GM12878 (cell line): Measurements from ENCODE around the gene C16orf87. TPM values are rescaled to one million over a fixed set of nuclear protein-coding genes. Genes with fewer than 3 reads are reported as not detected.

Source experiments
- ATAC-seq: fragments of 200-7000 bp; cut with Tn5 transposase; 3 replicates; pipeline ENCODE4 v1.9.1; 2020; ENCODE audit warnings: mild to moderate bottlenecking, moderate library complexity
- BruUV-seq: library from RNA; stranded (reverse); fragments of 400-500 nt; replicated peaks from 2 replicates; lab custom pipeline; 2021; lab: Mats Ljungman, UMichigan
- CTCF ChIA-PET: fragments of 300-600 bp; sonication (Branson Sonifier 250); formaldehyde crosslinking; extraction: SDS; loops from one replicate; lab custom pipeline; 2021; ENCODE audit warnings: inconsistent platforms; lab: Yijun Ruan, JAX
- POLR2A ChIA-PET: fragments of 350-600 bp; formaldehyde crosslinking; extraction: SDS; loops from one replicate; lab custom pipeline; 2021; ENCODE audit warnings: inconsistent platforms; lab: Charles Lee
- RAD21 ChIA-PET: fragments of 300-600 bp; sonication (Branson Sonifier 250); formaldehyde crosslinking; loops from one replicate; lab custom pipeline; 2023; ENCODE audit warnings: antibody characterized with exemption; ENCODE audit not compliant: unreplicated experiment; lab: Charles Lee
- SMC1A ChIA-PET: fragments of 300-600 bp; sonication (Branson Sonifier 250); formaldehyde crosslinking; loops from one replicate; lab custom pipeline; 2023; ENCODE audit not compliant: unreplicated experiment, uncharacterized antibody; lab: Charles Lee
- DNase-seq: peaks from one replicate; pipeline ENCODE4 v3.0.0-alpha.2; 2011; ENCODE audit warnings: low read depth, low spot score
- FAIRE-seq: peaks from 3 replicates; lab custom pipeline; 2011; peaks lifted over from hg19 to GRCh38; lab: Jason Lieb, UNC
- H2AFZ ChIP-seq: 2 replicates; pipeline ENCODE4 v1.6.0; 2011; ENCODE audit warnings: low read depth, low read length, control low read depth; ENCODE audit not compliant: control insufficient read depth
- H3K27ac ChIP-seq: 2 replicates; pipeline ENCODE4 v1.5.1; 2011; ENCODE audit warnings: control low read depth; ENCODE audit not compliant: control insufficient read depth, insufficient read depth
- H3K27me3 ChIP-seq, 2 experiments: replicated peaks in 1 of 2; 2 replicates each; pipeline versions ENCODE4 v1.6.0 to v1.6.1; 2011; ENCODE audit warnings: low read length in 1 of 2; ENCODE audit not compliant: control insufficient read depth in 2 of 2, insufficient read depth in 2 of 2
- H3K36me3 ChIP-seq, 2 experiments: 2 replicates each; pipeline ENCODE4 v1.5.1; 2011; ENCODE audit warnings: low read length in 1 of 2; ENCODE audit not compliant: control insufficient read depth in 2 of 2, insufficient read depth in 2 of 2
- H3K4me1 ChIP-seq: 2 replicates; pipeline ENCODE4 v1.6.1; 2011; ENCODE audit warnings: mild to moderate bottlenecking, low read length, moderate library complexity, mixed read lengths; ENCODE audit not compliant: control insufficient read depth, insufficient read depth
- H3K4me2 ChIP-seq: 2 replicates; pipeline ENCODE4 v1.6.0; 2011; ENCODE audit warnings: control low read depth; ENCODE audit not compliant: control insufficient read depth, insufficient read depth
- H3K4me3 ChIP-seq: fragments of 200-600 bp; sonication (generic); 2 replicates; pipeline ENCODE4 v1.5.1; 2016
- H3K79me2 ChIP-seq: 2 replicates; pipeline ENCODE4 v1.6.0; 2011; ENCODE audit warnings: low read length; ENCODE audit not compliant: control insufficient read depth, insufficient read depth
- H3K9ac ChIP-seq: 2 replicates; pipeline ENCODE4 v1.8.0; 2011; ENCODE audit warnings: low read length, control low read depth, mixed read lengths; ENCODE audit not compliant: control insufficient read depth, insufficient read depth
- H3K9me3 ChIP-seq: replicated peaks from 3 replicates; pipeline ENCODE4 v1.5.1; 2011; ENCODE audit warnings: mild to moderate bottlenecking, low read length; ENCODE audit not compliant: control insufficient read depth, insufficient read depth
- H4K20me1 ChIP-seq: 2 replicates; pipeline ENCODE4 v1.6.0; 2011; ENCODE audit not compliant: control insufficient read depth, insufficient read depth
- KLF5 ChIP-seq: fragments of 450-650 bp; IDR thresholded peaks from 2 replicates; pipeline ENCODE4 v1.6.1; 2014; ENCODE audit warnings: mild to moderate bottlenecking; ENCODE audit not compliant: partially characterized antibody
- RB1 ChIP-seq: fragments of 450-650 bp; formaldehyde crosslinking; IDR thresholded peaks from 2 replicates; pipeline ENCODE4 v1.6.1; 2017; ENCODE audit warnings: mild to moderate bottlenecking, borderline replicate concordance
- SIN3A ChIP-seq: IDR thresholded peaks from 2 replicates; pipeline ENCODE4 v1.6.1; 2012; ENCODE audit warnings: low read depth, low read length, improper control_type of control experiment
- TCF7 ChIP-seq: IDR thresholded peaks from 2 replicates; pipeline ENCODE4 v1.6.1; 2014; ENCODE audit warnings: antibody characterized with exemption, borderline replicate concordance
- ZBED1 ChIP-seq: IDR thresholded peaks from 2 replicates; pipeline ENCODE4 v1.6.1; 2016; ENCODE audit warnings: borderline replicate concordance
- WGBS: methylation state at CpG from one replicate; pipeline ENCODE4 v1.1.6; 2016; ENCODE audit warnings: low lambda C conversion rate; ENCODE audit not compliant: insufficient replicate concordance, insufficient coverage; ENCODE audit errors: missing lambda C conversion rate; 5-methylcytosine and 5-hydroxymethylcytosine counted together
- in situ Hi-C: fragments of 300-500 bp; cut with MboI; formaldehyde crosslinking; loops from 9 replicates; pipeline ENCODE4 v1.14.3; 2018; ENCODE audit warnings: mixed read lengths
- intact Hi-C: fragments of 100-400 bp; cut with micrococcal nuclease; formaldehyde crosslinking; loops from one replicate; pipeline ENCODE4 v1.14.2; 2022; ENCODE audit not compliant: unreplicated experiment
- polyA plus RNA-seq, 11 experiments: library from polyadenylated mRNA; depleted of rRNA in 4 of 11; unstranded in 6 of 11; stranded (reverse) in 5 of 11; fragments of >200 nt; fragmentation: Nextera tagmentation in 4 of 11; fragmentation: Illumina TruSeq in 1 of 11; extraction: Ambion mirVana in 4 of 11; extraction: Trizol in 1 of 11; gene quantifications; 1 replicate in 1 of 11; 2 replicates in 10 of 11; pipeline versions ENCODE4 v1.2.1 to v1.2.3, GENCODE V29; 2011 to 2016; ENCODE audit warnings: inconsistent platforms in 2 of 11, missing spikeins in 2 of 11, low read depth in 1 of 11
- total RNA-seq, 4 experiments: library from RNA; depleted of rRNA in 3 of 4; stranded (reverse); fragments of >200 nt in 3 of 4; fragmentation: Illumina TruSeq in 1 of 4; extraction: Trizol in 1 of 4; gene quantifications; 2 replicates each; pipeline versions ENCODE4 v1.2.1 to v1.2.3, GENCODE V29; 2013 to 2021
- TF ChIP-seq, protein P1 (sequence below): fragments of 450-650 bp; IDR thresholded peaks from 2 replicates; pipeline ENCODE4 v1.6.1; 2017; ENCODE audit warnings: mild to moderate bottlenecking, low read depth, inconsistent platforms; ENCODE audit not compliant: poor library complexity, severe bottlenecking
- TF ChIP-seq, protein P2 (sequence below): IDR thresholded peaks from 2 replicates; pipeline ENCODE4 v1.6.1; 2011; ENCODE audit warnings: low read depth, low read length, improper control_type of control experiment, borderline replicate concordance

C16orf87 gene
- total and polyA plus RNA-seq, 10 of the 15 experiments (the other 5 are each of a cell fraction or from before 2014, with no cell fraction given): 18.4 to 72.6 (median 31.0) TPM

DNA sequence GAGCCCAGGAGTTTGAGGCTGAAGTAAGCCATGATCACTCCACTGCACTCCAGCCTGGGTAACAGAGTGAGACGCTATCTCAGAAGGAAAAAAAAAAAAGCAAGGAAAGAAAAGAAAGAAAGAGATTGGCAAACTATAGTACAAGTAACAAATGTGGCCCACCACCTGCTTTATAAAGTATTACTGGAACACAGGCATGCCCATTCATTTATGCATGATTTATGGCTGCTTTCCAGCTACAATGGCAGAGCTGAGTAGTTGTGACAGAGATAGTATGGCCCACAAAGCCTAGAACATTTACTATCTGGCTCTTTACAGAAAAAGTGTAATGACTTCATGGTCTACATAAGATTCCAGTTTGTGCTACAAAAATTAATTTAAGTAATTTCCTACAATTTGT, 23.6 kb downstream of the C16orf87 start:
- Histone ChIP-seq H3K4me1 (peaks cover 12% of the 10 kb centered on the region), H2AFZ (no peak overlapping the region), H3K36me3 (peaks cover 2 to 15% of the 10 kb centered on the region in 2 experiments; a peak in 3 of 4 replicates), H3K27ac (no peak overlapping the region), H3K4me3 (no peak overlapping the region), H4K20me1 (no peaks in the 10 kb centered on the region), H3K27me3 (no peaks in the 10 kb centered on the region), H3K9me3 (no peaks in the 10 kb centered on the region), H3K4me2 (no peak overlapping the region), H3K79me2 (peaks cover 59% of the 10 kb centered on the region), H3K9ac (no peak overlapping the region)
- RAD21 ChIA-PET: interaction anchor here (1.1 to 2.1 kb wide), 3 partner anchors 47 to 134 kb away, joined by 3 to 7 read pairs (median 4); no protein-coding TSS in a partner anchor
- in situ Hi-C loops: no loop called here
- ATAC-seq: no peak
- WGBS: 88% methylated on average over 1 of the region's 1 CpG
- SMC1A ChIA-PET: interaction anchor here (0.7 to 4.3 kb wide), 11 partner anchors 8 to 121 kb away, joined by 3 to 25 read pairs (median 7); no protein-coding TSS in a partner anchor
- no TSS peak for BruUV-seq
- intact Hi-C loops: no loop called here
- FAIRE-seq: no peak
- no peak for TF ChIP-seq RB1
- TF ChIP-seq, protein P1, sequence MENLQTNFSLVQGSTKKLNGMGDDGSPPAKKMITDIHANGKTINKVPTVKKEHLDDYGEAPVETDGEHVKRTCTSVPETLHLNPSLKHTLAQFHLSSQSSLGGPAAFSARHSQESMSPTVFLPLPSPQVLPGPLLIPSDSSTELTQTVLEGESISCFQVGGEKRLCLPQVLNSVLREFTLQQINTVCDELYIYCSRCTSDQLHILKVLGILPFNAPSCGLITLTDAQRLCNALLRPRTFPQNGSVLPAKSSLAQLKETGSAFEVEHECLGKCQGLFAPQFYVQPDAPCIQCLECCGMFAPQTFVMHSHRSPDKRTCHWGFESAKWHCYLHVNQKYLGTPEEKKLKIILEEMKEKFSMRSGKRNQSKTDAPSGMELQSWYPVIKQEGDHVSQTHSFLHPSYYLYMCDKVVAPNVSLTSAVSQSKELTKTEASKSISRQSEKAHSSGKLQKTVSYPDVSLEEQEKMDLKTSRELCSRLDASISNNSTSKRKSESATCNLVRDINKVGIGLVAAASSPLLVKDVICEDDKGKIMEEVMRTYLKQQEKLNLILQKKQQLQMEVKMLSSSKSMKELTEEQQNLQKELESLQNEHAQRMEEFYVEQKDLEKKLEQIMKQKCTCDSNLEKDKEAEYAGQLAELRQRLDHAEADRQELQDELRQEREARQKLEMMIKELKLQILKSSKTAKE: no peak
- no peak for TF ChIP-seq SIN3A
- TF ChIP-seq ZBED1: no peak
- TF ChIP-seq KLF5: no peak
- TF ChIP-seq, protein P2, sequence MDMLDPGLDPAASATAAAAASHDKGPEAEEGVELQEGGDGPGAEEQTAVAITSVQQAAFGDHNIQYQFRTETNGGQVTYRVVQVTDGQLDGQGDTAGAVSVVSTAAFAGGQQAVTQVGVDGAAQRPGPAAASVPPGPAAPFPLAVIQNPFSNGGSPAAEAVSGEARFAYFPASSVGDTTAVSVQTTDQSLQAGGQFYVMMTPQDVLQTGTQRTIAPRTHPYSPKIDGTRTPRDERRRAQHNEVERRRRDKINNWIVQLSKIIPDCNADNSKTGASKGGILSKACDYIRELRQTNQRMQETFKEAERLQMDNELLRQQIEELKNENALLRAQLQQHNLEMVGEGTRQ: no peak
- TF ChIP-seq TCF7: no peak
- POLR2A ChIA-PET: interaction anchor here (1.1 to 2.2 kb wide), 4 partner anchors 13 to 116 kb away, joined by 3 to 11 read pairs (median 6); no protein-coding TSS in a partner anchor
- CTCF ChIA-PET: interaction anchor here (1.3 to 2.1 kb wide), 6 partner anchors 15 to 133 kb away, joined by 3 to 8 read pairs (median 6); no protein-coding TSS in a partner anchor
- DNase-seq: no peak
